Nephron progenitor cell (in vitro differentiated cells): Measurements from ENCODE around the gene CD83.

ENCODE experiments used
- DNase-seq: peaks from one replicate; pipeline ENCODE4 v3.0.0; 2021
- H3K27ac Mint-ChIP-seq: 2 replicates; pipeline ENCODE4 v1.8.0; 2021; ENCODE audit warnings: mild to moderate bottlenecking, moderate library complexity, mixed read lengths
- H3K27me3 Mint-ChIP-seq: 2 replicates; pipeline ENCODE4 v1.8.0; 2021; ENCODE audit warnings: mild to moderate bottlenecking, low read depth, mixed read lengths; ENCODE audit not compliant: poor library complexity
- H3K36me3 Mint-ChIP-seq: 2 replicates; pipeline ENCODE4 v1.8.0; 2021; ENCODE audit warnings: low read depth, mixed read lengths
- H3K4me1 Mint-ChIP-seq: 2 replicates; pipeline ENCODE4 v1.8.0; 2021; ENCODE audit warnings: mixed read lengths
- H3K4me3 Mint-ChIP-seq: 2 replicates; pipeline ENCODE4 v1.8.0; 2021; ENCODE audit warnings: mild to moderate bottlenecking, moderate library complexity, mixed read lengths
- H3K9me3 Mint-ChIP-seq: 2 replicates; pipeline ENCODE4 v1.8.0; 2021; ENCODE audit warnings: mild to moderate bottlenecking, moderate library complexity, mixed read lengths
- TF ChIP-seq, protein P1 (sequence below): fragments of 200-600 bp; sonication (generic); IDR thresholded peaks from 2 replicates; pipeline ENCODE4 v1.5.0; 2021; ENCODE audit warnings: antibody characterized with exemption

CD83 gene

DNA sequence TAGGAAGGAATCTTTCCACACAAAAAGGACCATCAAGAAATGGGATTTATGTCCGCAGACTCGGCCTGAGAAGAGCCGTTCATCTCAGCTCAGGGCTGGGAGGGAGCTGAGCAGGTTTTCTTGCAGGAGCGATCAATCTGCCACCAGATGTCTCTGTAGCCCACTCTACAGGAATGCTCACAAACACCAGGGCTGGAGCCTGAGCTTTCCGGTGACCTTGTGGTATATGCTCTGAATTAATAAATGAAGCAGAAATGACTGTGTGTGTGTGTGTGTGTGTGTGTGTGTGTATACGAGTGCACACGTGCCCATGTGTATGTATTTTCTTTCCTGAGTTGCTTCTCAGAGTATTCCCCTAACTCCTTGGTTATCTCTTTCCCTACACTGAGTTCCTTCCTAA, 12.0 kb downstream of the CD83 start:
- H3K27me3 Mint-ChIP-seq = peaks cover 7% of the 10 kb centered on the region
- peaks cover 3% of the 10 kb centered on the region for H3K36me3 Mint-ChIP-seq
- peaks cover 51% of the 10 kb centered on the region for H3K4me1 Mint-ChIP-seq
- H3K27ac Mint-ChIP-seq = no peak overlapping the region
- DNase-seq = peak; percentile 48
- no peaks in the 10 kb centered on the region for H3K9me3 Mint-ChIP-seq
- TF ChIP-seq, protein P1, sequence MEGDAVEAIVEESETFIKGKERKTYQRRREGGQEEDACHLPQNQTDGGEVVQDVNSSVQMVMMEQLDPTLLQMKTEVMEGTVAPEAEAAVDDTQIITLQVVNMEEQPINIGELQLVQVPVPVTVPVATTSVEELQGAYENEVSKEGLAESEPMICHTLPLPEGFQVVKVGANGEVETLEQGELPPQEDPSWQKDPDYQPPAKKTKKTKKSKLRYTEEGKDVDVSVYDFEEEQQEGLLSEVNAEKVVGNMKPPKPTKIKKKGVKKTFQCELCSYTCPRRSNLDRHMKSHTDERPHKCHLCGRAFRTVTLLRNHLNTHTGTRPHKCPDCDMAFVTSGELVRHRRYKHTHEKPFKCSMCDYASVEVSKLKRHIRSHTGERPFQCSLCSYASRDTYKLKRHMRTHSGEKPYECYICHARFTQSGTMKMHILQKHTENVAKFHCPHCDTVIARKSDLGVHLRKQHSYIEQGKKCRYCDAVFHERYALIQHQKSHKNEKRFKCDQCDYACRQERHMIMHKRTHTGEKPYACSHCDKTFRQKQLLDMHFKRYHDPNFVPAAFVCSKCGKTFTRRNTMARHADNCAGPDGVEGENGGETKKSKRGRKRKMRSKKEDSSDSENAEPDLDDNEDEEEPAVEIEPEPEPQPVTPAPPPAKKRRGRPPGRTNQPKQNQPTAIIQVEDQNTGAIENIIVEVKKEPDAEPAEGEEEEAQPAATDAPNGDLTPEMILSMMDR = peak; percentile 44
- H3K4me3 Mint-ChIP-seq = no peak overlapping the region

DNA sequence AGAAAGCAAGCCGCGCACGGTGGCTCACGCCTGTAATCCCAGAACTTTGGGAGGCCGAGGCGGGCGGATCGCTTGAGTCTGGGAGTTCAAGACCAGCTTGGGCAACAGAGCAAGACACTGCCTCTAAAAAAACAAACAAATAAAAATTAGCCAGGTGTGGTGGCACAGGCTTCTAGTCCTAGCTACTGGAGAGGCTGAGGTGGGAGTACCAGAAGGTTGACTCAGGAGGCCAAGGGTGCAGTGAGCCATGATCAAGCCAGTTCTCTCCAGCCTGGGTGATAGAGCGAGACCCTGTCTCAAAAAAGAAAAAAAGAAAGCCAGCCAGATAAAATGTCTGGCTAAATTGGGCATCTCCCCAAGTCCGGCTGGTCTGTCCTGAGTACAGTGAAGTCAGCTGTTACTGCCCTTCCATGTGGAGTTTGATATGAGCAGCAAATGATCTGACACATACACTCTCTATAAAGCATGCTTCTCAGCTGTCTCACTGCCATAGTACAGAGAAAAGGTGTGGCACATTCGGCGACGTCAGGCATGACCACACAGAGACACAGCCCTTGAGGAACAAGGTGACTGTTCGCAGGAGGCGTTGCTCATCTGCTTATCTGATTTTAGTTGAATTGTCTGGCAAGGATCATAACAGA, 13.0 kb downstream of the CD83 start:
- Mint-ChIP-seq H3K4me1 (peaks cover 52% of the 10 kb centered on the region), H3K36me3 (peaks cover 10% of the 10 kb centered on the region), H3K4me3 (no peak overlapping the region), H3K27me3 (peaks cover 7% of the 10 kb centered on the region), H3K9me3 (no peaks in the 10 kb centered on the region), H3K27ac (no peak overlapping the region)
- TF ChIP-seq, protein P1 = no peak
- peak; percentile 27 for DNase-seq

DNA sequence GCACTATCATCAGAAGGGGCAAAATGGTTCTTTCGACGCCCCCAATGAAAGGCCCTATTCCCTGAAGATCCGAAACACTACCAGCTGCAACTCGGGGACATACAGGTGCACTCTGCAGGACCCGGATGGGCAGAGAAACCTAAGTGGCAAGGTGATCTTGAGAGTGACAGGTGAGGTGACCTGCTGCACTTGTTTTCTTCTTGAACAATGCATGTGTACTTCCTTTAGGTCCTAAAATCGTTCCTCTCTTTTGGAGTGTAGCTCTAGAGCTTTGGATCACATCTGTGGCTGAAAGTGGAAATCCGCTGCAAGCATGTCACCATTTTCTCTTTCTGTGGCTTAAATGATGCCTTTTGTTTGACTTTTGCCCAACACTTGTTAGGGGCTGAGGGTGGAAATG, 14.0 kb downstream of the CD83 start:
- Mint-ChIP-seq H3K27me3 (peaks cover 7% of the 10 kb centered on the region), H3K27ac (no peak overlapping the region), H3K9me3 (no peaks in the 10 kb centered on the region), H3K4me3 (no peak overlapping the region), H3K36me3 (peaks cover 16% of the 10 kb centered on the region), H3K4me1 (peaks cover 52% of the 10 kb centered on the region)
- TF ChIP-seq, protein P1 = no peak
- DNase-seq = no peak

DNA sequence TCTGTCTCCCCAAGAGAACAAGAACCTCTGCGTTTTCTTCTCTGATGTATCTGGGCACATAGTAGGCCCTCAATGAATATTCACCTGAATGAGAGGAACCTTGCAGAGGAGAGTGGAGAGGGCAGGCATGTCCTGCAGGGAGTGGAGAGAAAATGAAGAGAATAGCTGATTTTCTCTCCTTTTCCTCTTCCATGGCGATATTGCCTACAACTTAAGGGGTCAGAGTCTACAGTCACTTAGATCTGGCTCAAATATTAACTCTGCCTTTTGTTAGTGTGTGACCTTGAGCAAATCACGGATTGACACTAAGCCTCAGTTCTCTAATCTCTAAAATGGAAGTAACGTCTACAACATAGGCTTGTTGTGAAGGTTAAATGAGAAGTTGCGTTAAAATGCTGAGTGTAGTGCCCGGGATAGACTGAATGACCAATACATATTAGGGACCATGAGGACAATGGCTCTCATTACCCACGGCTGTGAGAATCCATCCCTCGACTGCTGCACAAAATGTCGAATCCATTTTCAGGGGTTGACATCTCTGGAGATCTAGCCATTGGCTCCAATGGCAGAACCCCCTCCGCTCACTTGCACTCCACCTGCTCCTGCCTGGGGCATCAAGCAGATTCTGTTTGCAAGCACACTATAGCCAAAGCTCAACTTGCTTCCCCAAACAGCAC, 14.8 kb downstream of the CD83 start:
- Mint-ChIP-seq H3K9me3 (no peaks in the 10 kb centered on the region), H3K36me3 (peaks cover 16% of the 10 kb centered on the region), H3K4me3 (no peak overlapping the region), H3K27ac (no peak overlapping the region), H3K27me3 (peaks cover 7% of the 10 kb centered on the region), H3K4me1 (peaks cover 52% of the 10 kb centered on the region)
- TF ChIP-seq, protein P1 = no peak
- DNase-seq = no peak

- DNase-seq = no peak
- H3K4me3 Mint-ChIP-seq = no peak overlapping the region
- H3K36me3 Mint-ChIP-seq = peaks cover 16% of the 10 kb centered on the region
- H3K27me3 Mint-ChIP-seq = peaks cover 9% of the 10 kb centered on the region
- no peak overlapping the region for H3K27ac Mint-ChIP-seq
- TF ChIP-seq, protein P1 = no peak
- peaks cover 49% of the 10 kb centered on the region for H3K4me1 Mint-ChIP-seq
- no peaks in the 10 kb centered on the region for H3K9me3 Mint-ChIP-seq
These were observed 15.3 kb downstream of the CD83 start for GRCh38 chr6:14132921-14133275.
